PFSK-1 (cell line): Measurements from ENCODE around the gene SEC14L6.

Source experiments
- FOXP2 ChIP-seq: optimal IDR thresholded peaks from 2 replicates; pipeline ENCODE3; 2011; ENCODE audit warnings: borderline replicate concordance, control low read depth, inconsistent platforms; ENCODE audit not compliant: insufficient read depth; ENCODE audit errors: extremely low read length, extremely low read depth
- POLR2AphosphoS5 ChIP-seq: IDR thresholded peaks from 2 replicates; pipeline ENCODE4 v1.6.1; 2012; ENCODE audit warnings: low read depth, mild to moderate bottlenecking, control low read depth, low read length, moderate library complexity
- REST ChIP-seq, 2 experiments: IDR thresholded peaks; 2 replicates each; pipeline versions ENCODE4 v1.6.1 to v1.8.0; 2011 to 2012; ENCODE audit warnings: low read depth in 2 of 2, low read length in 2 of 2, control low read depth in 1 of 2, inconsistent platforms in 1 of 2, mild to moderate bottlenecking in 1 of 2, moderate library complexity in 1 of 2; ENCODE audit not compliant: insufficient read depth in 1 of 2
- SIN3A ChIP-seq: IDR thresholded peaks from 2 replicates; pipeline ENCODE4 v1.6.1; 2012; ENCODE audit warnings: mild to moderate bottlenecking, low read length, moderate library complexity, borderline replicate concordance; ENCODE audit not compliant: insufficient read depth
- TAF1 ChIP-seq: IDR thresholded peaks from 2 replicates; pipeline ENCODE4 v1.6.1; 2012; ENCODE audit warnings: low read length, control low read depth, borderline replicate concordance; ENCODE audit not compliant: insufficient read depth

GRCh38 chr22:30492144-30492543 is 54.4 kb downstream of the SEC14L6 start:
- no peak for TF ChIP-seq SIN3A
- no peak for TF ChIP-seq TAF1
- no peak for TF ChIP-seq FOXP2
- no peak for TF ChIP-seq REST (IDR thresholded peaks at IDR 0.05; ENCODE audit: insufficient read depth in 1 of 2, low read depth in 2 of 2, low read length in 2 of 2)
- no peak for TF ChIP-seq POLR2AphosphoS5
